T-helper 17 cell (primary cell): ENCODE measurements around the gene CHPF. TPM values are rescaled to one million over a fixed set of nuclear protein-coding genes. Genes with fewer than 3 reads are reported as not detected.

Experiments
- ATAC-seq: fragments of 150-1000 bp; cut with Tn5 transposase; 2 replicates; pipeline ENCODE4 v1.10.0; 2021; ENCODE audit warnings: mild to moderate bottlenecking, moderate library complexity
- DNase-seq, 3 donors: peaks; one replicate each; pipeline versions ENCODE4 v3.0.0 to v3.0.0-alpha.2; 2020 to 2021
- H3K9me3 ChIP-seq: one replicate; pipeline ENCODE4 v1.7.0; 2013; ENCODE audit warnings: low read length, mild to moderate bottlenecking; ENCODE audit not compliant: control insufficient read depth, poor library complexity, severe bottlenecking
- H3K27ac Mint-ChIP-seq: one replicate; pipeline ENCODE4 v1.8.0; 2022; ENCODE audit warnings: mild to moderate bottlenecking, moderate library complexity, mixed read lengths
- H3K27me3 Mint-ChIP-seq: one replicate; pipeline ENCODE4 v1.8.0; 2022; ENCODE audit warnings: mixed read lengths
- H3K36me3 Mint-ChIP-seq: one replicate; pipeline ENCODE4 v1.8.0; 2022; ENCODE audit warnings: low read depth, mixed read lengths
- H3K4me1 Mint-ChIP-seq: one replicate; pipeline ENCODE4 v1.8.0; 2022; ENCODE audit warnings: mild to moderate bottlenecking, mixed read lengths
- H3K4me3 Mint-ChIP-seq: one replicate; pipeline ENCODE4 v1.8.0; 2022; ENCODE audit warnings: mild to moderate bottlenecking, moderate library complexity, mixed read lengths
- total RNA-seq, 4 donors: library from RNA in 2 of 4; stranded (reverse) in 2 of 4; gene quantifications; one replicate each; pipeline ENCODE4 v1.2.3 and lab custom pipeline; 2022 to 2026

CHPF gene
- total RNA-seq, 2 donors from 2014 or later: 9.4 to 10.4 TPM

DNA sequence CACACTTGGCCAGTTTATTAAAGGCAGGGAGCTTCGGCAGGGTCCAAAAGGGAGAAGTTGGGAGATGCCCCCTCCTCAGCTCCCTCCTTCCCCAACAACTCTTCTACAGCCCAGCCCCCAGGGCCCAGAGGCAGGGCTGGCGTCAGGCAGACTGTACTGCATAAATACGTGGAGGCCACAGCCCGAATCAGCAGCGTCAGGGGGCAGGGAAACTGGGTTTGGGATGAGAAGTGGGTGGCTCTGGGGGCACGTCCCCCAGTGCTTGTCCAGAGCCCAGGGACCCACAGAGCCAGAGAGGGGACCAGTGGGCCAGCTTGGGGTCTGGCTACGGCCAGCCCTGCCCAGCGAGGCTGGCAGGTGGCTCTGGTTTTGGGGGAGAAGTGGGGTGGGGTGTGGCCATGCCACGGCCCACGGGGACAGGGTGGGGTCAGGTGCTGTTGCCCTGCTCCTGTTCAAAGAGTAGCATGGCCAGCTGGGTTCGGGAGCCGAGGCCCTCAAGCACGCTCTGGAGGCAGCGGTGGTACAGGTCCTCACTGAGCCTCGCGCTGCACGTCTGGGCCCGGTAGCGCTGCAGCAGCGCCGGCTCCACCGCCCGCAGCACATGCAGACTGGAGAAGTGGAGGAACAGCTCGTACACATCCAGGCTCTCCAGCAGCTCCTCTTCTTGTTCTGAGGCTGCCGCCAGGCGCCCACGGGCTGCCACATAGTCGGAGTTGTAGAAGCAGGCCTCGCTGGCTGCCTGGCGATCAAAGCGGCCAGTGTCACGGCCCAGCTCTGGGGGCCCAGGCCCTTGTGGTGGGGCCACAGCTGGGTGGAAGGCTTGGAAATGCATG, 4.4 kb downstream of the CHPF start:
- Mint-ChIP-seq H3K27ac (no peak overlapping the region), H3K4me1 (peaks cover 14% of the 10 kb centered on the region), H3K27me3 (peaks cover 14% of the 10 kb centered on the region), H3K4me3 (no peak overlapping the region), H3K36me3 (peaks cover 4% of the 10 kb centered on the region)
- H3K9me3 ChIP-seq: no peaks in the 10 kb centered on the region
- ATAC-seq: no peak
- no peak for DNase-seq

DNA sequence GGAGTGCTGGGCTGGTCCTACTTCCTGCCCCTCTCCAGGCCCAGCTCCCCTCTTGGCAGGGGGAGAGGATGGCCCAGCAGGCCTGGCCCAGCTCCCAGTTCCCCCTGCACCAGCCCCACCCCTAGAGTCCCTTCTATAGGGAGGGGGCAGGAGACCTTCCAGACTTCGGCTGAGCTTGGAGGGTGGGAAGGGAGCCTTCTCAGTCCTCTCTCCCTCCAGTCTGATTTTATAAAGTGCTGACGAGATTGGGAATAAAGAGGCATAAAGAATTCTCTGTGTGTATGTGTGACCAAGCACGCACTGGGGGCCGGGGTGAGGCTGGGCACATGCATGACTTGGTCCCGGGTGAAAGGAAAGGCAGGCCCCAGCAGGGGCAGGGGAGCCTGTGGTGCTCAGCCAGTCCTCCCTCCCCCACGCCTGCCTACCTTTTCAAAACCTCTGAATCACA, 5.1 kb downstream of the CHPF start:
- Mint-ChIP-seq H3K27ac (no peak overlapping the region), H3K4me3 (no peak overlapping the region), H3K4me1 (peaks cover 14% of the 10 kb centered on the region), H3K36me3 (peaks cover 4% of the 10 kb centered on the region), H3K27me3 (peaks cover 15% of the 10 kb centered on the region)
- no peak for DNase-seq
- ATAC-seq: no peak
- H3K9me3 ChIP-seq: no peaks in the 10 kb centered on the region

DNA sequence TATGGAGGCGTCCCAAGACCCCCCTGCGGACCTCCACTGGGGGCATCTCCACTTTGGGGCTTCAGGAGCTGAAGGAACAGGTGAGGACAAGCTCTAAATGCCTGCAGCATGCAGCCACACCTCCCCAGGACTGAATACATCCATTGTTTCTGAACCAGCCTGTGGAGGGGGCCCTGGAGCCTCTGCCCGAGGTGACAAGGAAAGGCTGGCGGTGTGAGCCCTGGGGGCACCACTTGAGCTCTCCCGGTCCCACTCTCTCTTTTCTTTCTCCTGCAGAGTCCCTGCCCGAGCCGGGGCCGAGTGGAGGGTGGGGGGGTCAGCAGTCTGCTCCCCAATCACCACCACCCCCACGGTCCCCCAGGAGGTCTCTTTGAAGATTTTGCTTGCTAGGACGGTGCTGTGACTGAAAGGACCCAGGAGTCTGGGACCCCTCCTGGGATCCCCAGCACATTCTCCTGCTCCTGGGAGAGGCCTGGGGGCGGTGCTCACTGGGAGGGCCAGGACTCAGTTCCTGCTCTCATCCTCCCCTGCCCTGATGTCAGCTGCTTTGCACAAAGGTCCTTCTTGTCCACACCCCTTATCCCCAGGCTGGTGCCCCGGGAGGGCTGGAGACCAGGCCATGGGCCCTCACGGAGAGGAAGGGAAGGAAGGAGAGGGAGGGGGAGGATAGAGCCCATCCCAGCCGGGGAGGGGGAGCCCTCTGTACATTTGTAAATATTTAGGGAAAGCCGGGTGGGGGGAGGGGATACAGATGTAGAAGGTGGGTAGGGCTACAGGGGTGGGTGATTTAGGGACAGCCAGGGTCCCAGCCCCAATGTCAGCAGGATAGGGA, 5.7 kb downstream of the CHPF start:
- H3K9me3 ChIP-seq: no peaks in the 10 kb centered on the region
- no peak overlapping the region for H3K27ac Mint-ChIP-seq
- H3K4me3 Mint-ChIP-seq: no peak overlapping the region
- H3K27me3 Mint-ChIP-seq: peaks cover 21% of the 10 kb centered on the region
- DNase-seq: no peak
- H3K4me1 Mint-ChIP-seq: peaks cover 14% of the 10 kb centered on the region
- ATAC-seq: no peak
- H3K36me3 Mint-ChIP-seq: peaks cover 6% of the 10 kb centered on the region

DNA sequence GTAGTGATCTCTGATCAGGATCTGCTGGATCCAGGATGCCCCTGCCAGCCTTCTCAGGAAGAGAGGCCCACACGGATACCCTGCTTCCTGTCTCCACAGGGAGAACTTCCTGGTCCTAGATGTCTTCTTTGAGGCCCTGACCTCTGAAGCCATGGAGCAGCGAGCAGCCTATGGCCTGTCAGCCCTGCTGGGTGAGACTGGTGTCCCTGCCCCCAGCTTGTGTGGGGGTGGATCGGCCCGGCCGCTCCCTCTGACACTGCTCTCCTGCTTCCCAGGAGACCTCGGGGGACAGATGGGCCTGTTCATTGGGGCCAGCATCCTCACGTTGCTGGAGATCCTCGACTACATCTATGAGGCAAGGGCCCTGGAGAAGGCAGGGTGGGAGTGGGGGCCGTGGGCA, 6.6 kb downstream of the CHPF start:
- Mint-ChIP-seq H3K36me3 (peaks cover 6% of the 10 kb centered on the region), H3K4me1 (peaks cover 6% of the 10 kb centered on the region), H3K27me3 (peaks cover 30% of the 10 kb centered on the region), H3K27ac (no peak overlapping the region), H3K4me3 (no peak overlapping the region)
- no peaks in the 10 kb centered on the region for H3K9me3 ChIP-seq
- DNase-seq (no peak), ATAC-seq (no peak)

DNA sequence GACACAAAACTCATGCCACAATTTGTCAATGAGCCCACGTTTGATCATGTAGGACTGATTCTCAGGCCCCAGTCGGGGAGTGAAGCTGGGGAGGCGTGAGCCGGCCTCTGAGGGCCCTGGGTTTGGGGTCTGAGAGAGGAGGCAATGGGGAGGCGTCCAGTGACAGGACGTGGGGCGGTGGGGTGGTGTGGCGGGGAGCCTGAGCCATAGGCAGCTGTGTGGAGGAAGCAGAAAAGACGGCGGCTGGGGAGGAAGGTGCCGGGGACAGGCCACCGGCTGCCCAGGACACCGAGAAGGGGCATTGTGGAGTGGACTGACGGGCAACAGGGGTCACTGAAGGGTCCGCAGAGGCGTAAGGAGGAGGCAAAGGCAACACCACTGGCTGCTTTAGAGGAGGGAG, 7.2 kb downstream of the CHPF start:
- Mint-ChIP-seq H3K27ac (no peak overlapping the region), H3K36me3 (peaks cover 6% of the 10 kb centered on the region), H3K4me3 (no peak overlapping the region), H3K4me1 (peaks cover 4% of the 10 kb centered on the region), H3K27me3 (peaks cover 34% of the 10 kb centered on the region)
- DNase-seq (no peak), ATAC-seq (no peak)
- no peaks in the 10 kb centered on the region for H3K9me3 ChIP-seq

DNA sequence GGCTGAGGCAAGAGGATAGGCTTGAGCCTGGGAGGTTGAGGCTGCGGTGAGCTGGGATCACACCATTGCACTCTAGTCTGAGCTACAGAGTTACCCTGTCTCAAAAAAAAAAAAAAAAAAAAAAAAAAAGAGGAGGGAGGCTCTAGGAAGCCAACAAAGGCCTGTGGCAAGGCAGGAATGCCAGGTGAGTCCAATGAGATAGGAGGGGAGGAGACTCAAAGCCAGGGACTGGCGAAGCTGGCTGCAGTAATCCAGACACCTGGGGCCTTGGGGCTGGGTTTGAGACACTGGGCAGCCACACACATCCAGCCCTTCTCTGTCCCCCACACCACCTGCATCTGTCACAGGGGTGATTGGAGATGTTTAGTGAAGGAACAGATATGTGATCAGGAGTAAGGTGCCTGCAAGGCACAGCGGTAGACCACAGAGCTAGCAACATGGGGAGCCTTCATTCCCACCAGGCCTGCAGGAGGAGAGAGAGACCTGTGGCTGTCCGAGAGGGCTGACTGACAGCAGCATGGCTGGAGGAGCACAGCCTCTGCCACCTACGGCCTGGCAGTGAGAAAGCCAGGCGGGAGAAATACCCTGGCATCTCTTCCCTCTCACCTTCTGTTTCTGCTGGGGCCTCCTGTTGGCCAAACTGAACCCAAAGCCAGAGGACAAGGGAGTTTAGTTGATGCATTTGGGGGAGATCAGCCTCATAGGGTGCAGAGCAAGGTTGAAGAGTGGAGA, 9.5 kb downstream of the CHPF start:
- no peak overlapping the region for H3K4me3 Mint-ChIP-seq
- no peak overlapping the region for H3K27ac Mint-ChIP-seq
- no peaks in the 10 kb centered on the region for H3K9me3 ChIP-seq
- ATAC-seq: no peak
- no peak for DNase-seq
- H3K4me1 Mint-ChIP-seq: peaks cover 9% of the 10 kb centered on the region
- peaks cover 57% of the 10 kb centered on the region for H3K27me3 Mint-ChIP-seq
- H3K36me3 Mint-ChIP-seq: peaks cover 11% of the 10 kb centered on the region

DNA sequence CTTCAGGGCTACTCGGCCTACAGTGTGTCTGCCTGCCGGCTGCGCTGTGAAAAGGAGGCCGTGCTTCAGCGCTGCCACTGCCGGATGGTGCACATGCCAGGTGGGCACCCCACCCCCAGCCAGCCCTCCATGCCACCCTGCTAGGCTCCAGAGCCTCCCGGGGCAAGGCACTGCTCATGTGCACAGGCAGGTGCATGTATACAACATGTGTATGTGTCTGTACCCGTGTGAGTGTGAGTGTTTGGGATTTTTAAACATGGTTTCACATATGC, 11.3 kb downstream of the CHPF start:
- H3K27me3 Mint-ChIP-seq: peaks cover 75% of the 10 kb centered on the region
- no peak overlapping the region for H3K4me3 Mint-ChIP-seq
- peaks cover 9% of the 10 kb centered on the region for H3K4me1 Mint-ChIP-seq
- H3K9me3 ChIP-seq: no peaks in the 10 kb centered on the region
- H3K27ac Mint-ChIP-seq: no peak overlapping the region
- no peak for ATAC-seq
- peaks cover 11% of the 10 kb centered on the region for H3K36me3 Mint-ChIP-seq
- DNase-seq: no peak

DNA sequence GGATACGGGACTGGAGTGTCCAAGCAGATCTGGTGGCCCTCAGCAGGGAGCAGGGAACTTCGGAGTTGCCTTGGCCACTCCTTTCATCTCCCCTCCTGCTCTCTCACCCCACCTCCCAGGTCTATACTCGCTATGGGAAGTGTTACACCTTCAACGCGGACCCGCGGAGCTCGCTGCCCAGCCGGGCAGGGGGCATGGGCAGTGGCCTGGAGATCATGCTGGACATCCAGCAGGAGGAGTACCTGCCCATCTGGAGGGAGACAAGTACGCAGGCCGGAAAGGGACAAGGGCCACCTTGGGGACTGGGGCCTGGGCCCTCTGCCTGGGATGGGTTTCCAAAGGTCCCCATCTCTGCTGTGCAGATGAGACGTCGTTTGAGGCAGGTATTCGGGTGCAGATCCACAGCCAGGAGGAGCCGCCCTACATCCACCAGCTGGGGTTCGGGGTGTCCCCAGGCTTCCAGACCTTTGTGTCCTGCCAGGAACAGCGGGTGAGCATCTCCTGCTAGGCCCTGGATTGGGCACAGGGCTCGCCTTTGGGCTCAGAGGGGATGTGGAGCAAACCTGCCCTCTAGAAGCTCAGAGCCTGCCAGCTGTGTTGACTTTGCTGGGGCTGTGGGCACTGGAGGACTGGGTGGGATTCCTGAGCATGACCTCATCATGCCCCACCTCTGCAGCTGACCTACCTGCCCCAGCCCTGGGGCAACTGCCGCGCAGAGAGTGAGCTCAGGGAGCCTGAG, 11.8 kb downstream of the CHPF start:
- DNase-seq (no peak), ATAC-seq (no peak)
- peaks cover 9% of the 10 kb centered on the region for H3K4me1 Mint-ChIP-seq
- H3K36me3 Mint-ChIP-seq: peaks cover 11% of the 10 kb centered on the region
- no peak overlapping the region for H3K27ac Mint-ChIP-seq
- H3K9me3 ChIP-seq: no peaks in the 10 kb centered on the region
- peaks cover 80% of the 10 kb centered on the region for H3K27me3 Mint-ChIP-seq
- H3K4me3 Mint-ChIP-seq: no peak overlapping the region

DNA sequence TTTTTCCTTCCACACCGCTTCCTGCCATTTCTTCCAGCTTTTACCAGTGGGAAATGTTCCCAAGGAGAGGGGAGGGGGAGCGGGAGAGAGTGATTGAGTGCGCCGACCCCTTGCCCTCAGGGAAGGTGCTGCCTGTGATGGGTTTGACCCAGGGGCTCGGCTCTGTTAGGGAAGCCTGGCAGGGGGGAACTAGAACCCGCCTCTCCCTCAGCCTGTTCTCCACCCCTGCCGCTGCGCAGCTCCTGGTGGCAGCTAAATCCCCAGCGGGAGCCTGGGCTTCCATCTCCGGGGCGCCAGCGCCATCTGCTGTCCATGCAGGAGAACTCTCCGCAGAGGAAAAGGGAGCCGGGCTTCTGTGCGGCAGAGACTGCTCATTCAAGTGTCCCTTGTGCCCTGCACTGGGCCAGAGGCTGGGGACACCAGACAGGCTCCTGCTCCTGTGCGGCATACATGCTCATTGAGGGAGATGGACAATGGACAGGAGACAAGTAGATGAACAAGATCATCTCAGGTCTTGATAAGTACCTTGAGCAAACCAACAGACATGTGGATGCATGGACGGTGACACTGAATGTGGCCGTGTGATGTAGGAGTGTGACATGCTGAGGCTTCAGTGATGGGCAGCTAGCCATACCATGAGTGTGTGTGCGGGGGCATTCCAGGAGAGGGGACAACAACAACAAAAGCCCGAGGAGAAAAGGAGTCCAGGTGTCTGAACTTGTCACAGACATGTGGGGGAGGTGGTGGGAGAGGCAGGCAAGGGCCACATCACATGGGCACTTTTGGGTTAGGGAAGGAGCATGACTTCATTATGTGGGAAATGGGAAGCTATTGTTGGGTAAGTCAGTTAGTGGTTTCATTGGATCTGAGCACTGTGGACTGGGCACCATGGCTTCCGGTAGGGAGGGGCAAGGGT, 13.3 kb downstream of the CHPF start:
- H3K27me3 Mint-ChIP-seq: peaks cover 85% of the 10 kb centered on the region
- H3K4me1 Mint-ChIP-seq: peaks cover 10% of the 10 kb centered on the region
- peaks cover 15% of the 10 kb centered on the region for H3K36me3 Mint-ChIP-seq
- H3K4me3 Mint-ChIP-seq: no peak overlapping the region
- no peak overlapping the region for H3K27ac Mint-ChIP-seq
- H3K9me3 ChIP-seq: no peaks in the 10 kb centered on the region
- ATAC-seq (peak; percentile 94), DNase-seq (peak; percentile 72 to 84 (median 79))

DNA sequence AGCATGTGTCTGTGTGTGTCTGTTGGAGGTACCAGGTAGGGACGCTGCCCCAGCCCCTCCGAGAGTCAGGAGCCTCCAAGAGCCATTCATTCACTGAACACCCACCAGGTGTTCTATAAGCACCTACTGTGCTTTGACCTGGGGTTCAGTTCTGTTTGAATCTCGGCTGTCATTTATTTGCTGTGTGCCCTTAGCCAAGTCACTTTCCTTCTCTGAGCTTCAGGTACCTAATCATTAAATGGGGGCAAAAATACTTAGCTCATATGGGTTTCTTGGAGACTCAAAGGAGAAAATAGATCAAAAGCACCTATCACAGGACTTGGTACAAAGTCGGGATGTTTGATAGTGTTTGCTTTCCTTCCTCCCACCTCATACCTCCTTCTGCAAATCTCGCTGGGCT, 16.1 kb downstream of the CHPF start:
- ATAC-seq: no peak
- H3K27ac Mint-ChIP-seq: no peak overlapping the region
- no peaks in the 10 kb centered on the region for H3K9me3 ChIP-seq

DNA sequence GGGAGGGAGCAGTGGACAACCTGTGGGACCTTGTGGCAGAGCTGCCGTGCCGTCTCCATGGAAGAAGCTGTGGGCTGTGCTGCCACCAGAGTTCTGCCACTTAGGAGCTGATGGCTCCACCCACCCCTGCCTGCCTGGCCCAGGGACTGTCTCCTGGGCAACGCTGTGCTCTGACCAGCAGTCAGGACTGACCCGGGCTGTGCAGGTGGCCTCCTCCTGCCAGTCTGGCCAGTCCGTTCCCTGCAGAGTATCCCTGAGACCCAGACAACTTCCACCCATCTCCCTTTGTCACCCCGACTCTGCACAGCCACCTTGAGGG, 16.6 kb downstream of the CHPF start:
- Mint-ChIP-seq H3K27ac (no peak overlapping the region), H3K36me3 (peaks cover 12% of the 10 kb centered on the region), H3K27me3 (peaks cover 90% of the 10 kb centered on the region), H3K4me1 (peaks cover 14% of the 10 kb centered on the region), H3K4me3 (no peak overlapping the region)
- ATAC-seq (no peak), DNase-seq (no peak)
- H3K9me3 ChIP-seq: no peaks in the 10 kb centered on the region

More for the DNA sequence above, 16.1 kb downstream of the CHPF start:
- peaks cover 10% of the 10 kb centered on the region for H3K36me3 Mint-ChIP-seq
- H3K27me3 Mint-ChIP-seq: peaks cover 92% of the 10 kb centered on the region
- DNase-seq: no peak
- no peak overlapping the region for H3K4me3 Mint-ChIP-seq
- H3K4me1 Mint-ChIP-seq: peaks cover 13% of the 10 kb centered on the region
